ENCODE measurements around the gene SLC5A2. TPM values are rescaled to one million over a fixed set of nuclear protein-coding genes. Genes with fewer than 3 reads are reported as not detected.

SLC5A2 gene
- total RNA-seq (ENCODE audit: low replicate concordance) = under 0.01 and 0.15 TPM in 2 replicates

DNA sequence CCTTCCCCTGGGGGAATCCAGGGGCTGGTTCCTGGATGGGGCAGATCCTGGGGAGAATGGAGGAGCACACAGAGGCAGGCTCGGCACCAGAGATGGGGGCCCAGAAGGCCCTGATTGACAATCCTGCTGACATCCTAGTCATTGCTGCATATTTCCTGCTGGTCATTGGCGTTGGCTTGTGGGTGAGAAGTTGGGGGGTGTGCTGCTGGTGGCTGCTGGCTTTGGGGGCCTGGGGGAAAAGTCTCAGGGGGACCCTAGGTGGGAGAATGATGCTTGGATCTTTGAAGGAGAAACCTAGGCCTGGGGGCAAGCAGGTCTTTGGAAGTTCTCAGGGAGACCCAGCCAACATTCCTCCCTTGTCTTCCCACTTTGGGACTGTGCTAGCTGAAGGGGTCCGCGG, at the start of gene SLC5A2:
SLC5A2 (plus strand) TSS at position 43 of the 400 bp plus-strand sequence; CDS start at position 57, 14 bp downstream.

DNA sequence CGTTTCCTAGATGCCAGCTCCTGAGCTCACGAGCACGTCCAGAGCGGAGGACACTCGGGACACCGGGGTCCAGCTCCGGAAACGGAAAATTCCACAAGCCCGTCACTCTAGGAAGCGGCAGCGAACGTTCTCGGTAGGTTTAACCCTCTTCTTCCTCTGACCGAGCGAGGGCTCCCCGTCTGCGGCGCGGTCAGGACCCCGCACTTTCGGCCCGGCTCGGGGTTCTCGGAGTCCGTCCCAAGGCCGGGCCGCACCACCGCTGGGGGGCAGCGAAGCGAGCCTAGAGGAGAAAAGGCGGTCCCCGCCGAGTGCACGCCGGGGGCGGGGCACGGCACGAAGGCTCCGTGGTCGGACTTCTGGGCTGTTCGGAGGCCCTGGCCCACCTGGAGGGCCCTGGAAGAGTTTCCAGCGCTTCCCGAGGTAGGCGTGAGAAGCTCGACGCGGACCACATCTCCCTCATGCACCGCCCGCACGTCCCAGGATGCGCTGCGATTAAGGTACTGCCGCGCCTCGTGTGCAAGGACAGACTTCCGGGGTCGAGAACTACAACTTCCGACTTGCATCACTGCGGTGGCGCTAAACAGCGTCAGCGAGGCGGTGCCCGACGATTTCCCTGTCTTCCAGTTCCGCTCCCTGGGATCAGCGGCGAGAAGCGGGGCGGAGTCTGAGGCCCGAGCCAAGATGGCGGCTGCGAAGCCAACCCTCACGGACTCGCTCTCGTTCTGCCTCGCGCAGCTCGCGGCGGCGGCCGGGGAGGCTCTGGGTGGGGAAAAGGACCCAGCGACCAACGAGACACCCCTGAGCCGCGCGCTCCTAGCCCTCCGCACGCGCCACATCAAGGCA, 23.9 kb upstream of the SLC5A2 start, which contains the start of gene ARMC5:
ARMC5 (plus strand) TSS at position 658 of the 843 bp plus-strand sequence; CDS start at position 682, 24 bp downstream.

DNA sequence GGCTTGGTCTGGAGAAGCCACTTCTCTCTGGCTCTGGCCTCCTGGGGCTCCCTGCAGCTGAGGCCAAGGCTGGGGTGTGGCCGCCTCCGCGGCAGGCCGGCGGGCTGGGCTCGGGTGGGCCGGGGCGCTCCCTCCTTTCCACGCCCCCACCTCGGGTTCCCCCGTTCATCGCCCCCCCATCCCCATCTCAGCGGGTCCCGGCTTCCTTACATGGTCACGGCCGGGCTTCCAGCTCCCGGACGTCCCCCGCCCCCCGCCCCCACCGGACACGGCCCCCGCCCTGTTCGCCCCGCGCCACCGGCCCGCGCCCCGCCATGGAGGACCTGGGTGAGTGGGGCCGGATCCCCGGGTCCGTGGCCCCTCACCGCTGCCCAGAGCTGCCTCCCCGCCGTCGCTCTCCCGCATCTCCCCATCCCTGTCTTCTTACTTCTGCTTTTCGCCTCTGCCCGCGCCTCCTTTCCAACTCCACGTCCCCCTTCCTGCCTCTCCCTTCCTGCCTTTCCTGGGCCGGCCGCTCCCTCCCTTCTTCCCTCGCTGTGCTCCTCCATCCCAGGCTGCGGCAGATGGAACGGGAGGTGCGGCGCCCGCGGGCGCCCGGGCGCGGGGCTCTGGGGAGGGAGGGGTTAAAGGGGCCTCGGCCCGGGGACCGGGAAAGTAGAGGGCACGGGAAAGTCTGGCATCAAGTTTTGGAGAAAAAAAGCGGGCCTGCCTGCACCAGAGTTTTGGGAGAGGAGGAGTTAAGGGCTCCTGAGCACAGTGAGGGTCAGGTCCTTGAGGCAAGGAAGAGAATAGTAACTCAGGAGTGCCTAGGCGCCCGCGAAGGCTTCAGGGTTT, 10.8 kb upstream of the SLC5A2 start, which contains the start of gene TGFB1I1:
TGFB1I1 (plus strand) TSS at position 278 of the 834 bp plus-strand sequence; CDS start at position 315, 37 bp downstream.

DNA sequence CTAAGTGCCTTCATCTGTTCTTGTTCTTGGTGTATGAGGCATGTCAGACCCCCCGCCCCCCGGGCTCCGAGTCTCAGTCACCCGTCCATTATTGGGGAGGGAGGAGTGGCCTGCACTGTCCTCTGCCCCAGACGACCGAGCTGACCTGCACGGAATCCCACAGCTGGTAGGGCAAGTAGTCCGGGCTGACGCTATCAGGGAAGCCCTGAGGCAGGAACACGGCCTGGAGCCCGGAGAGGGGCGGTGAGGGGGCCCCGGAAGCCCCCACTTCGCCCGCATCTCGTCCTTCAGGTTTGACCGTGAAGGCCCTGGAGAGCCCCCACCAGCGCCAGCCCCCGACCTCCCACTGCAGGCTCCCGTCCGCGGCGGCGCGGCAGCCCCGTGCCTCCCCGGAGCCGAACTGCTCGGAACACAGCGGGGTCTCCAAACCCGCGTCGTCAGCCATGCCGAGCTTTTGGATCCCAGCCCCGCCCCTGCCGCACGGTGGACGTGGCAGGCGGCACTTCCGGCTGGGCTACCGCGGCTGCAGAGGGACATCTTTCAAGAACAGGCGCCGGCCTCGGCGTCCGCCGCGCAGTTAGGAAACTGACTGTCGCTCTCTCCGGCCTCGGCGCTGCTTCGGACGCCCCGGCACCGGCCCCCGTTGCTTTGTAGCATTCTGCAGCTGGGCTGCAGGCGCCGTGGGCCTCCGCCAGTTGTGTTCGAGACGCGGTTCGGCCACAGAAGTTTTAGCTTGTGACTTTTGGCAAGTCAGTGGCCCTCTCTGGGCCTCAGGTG, 25.2 kb downstream of the SLC5A2 start, which contains the start of gene RUSF1:
RUSF1 (minus strand) TSS at position 463 of the 777 bp plus-strand sequence; CDS start at position 445, 18 bp downstream.

DNA sequence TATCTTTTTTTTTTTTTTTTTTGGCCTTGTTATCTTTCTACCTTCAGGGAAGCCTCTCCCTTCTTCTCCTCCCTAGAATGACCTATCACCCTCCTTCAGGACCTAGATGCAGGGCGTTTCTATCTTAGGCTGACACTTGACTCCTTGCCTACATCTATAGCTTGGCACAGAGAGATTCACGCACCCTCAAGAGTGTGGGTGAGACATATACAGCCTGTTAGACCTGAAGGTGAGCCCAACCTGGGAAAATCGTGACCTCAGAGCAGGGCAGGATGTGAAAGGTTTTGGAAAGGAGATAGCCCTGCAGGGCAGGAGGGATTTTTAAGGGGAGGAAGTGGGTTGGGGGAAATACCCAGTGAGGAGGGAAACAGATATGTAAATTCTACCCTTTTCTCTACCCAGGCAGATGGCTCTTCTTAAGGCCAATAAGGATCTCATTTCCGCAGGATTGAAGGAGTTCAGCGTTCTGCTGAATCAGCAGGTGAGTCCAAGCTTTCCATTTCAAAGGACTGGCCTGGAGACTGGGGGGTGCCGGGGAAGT, 44.9 kb downstream of the SLC5A2 start, which contains the start of gene AHSP:
AHSP (plus strand) TSS at position 167 of the 541 bp plus-strand sequence; CDS start at position 407, 240 bp downstream.

Other genes with a start within 250 kb of the SLC5A2 start
- gene ITGAM, start 223.1 kb upstream of the SLC5A2 start, total RNA-seq (ENCODE audit: low replicate concordance) = not detected in 2 replicates
- under 0.01 TPM in 1 of 2 replicates, not detected in the other for gene ITGAX, start 127.9 kb upstream of the SLC5A2 start, total RNA-seq (ENCODE audit: low replicate concordance)
- gene ITGAD, start 89.8 kb upstream of the SLC5A2 start, total RNA-seq (ENCODE audit: low replicate concordance) = not detected in 2 replicates
- gene COX6A2, start 54.8 kb upstream of the SLC5A2 start, total RNA-seq (ENCODE audit: low replicate concordance) = not detected in 2 replicates
- gene ZNF843, start 40.3 kb upstream of the SLC5A2 start, total RNA-seq (ENCODE audit: low replicate concordance) = 0.15 and 0.23 TPM in 2 replicates
- 5.1 and 7.7 TPM in 2 replicates for gene ARMC5, start 23.6 kb upstream of the SLC5A2 start, total RNA-seq (ENCODE audit: low replicate concordance)
- gene TGFB1I1, start 11.0 kb upstream of the SLC5A2 start, total RNA-seq (ENCODE audit: low replicate concordance) = 3.3 and 30.2 TPM in 2 replicates
- 33.7 and 44.5 TPM in 2 replicates for gene RUSF1, start 25.3 kb downstream of the SLC5A2 start, total RNA-seq (ENCODE audit: low replicate concordance)
- gene AHSP, start 44.8 kb downstream of the SLC5A2 start, total RNA-seq (ENCODE audit: low replicate concordance) = not detected in 2 replicates

Measured in smooth muscle cell of the coronary artery (primary cell).